Stimulated activated naive B cell treated with anti-CD40 and anti-IgM and Interleukin-4, amounts not matched to agents 10 μg/mL and 1 μg/mL and 100 μg/mL, for 72 hours (primary cell): ENCODE data around the gene HAPLN3.

Source experiments
- ATAC-seq, 2 donors: fragments of 150-1000 bp; cut with Tn5 transposase; replicated peaks; 2 replicates each; pipeline ENCODE4 v1.10.0; 2021; ENCODE audit warnings: moderate library complexity in 1 of 2
- DNase-seq: peaks from one replicate; pipeline ENCODE4 v3.0.0; 2021
- H3K27ac Mint-ChIP-seq: one replicate; pipeline ENCODE4 v1.8.0; 2022; ENCODE audit warnings: mild to moderate bottlenecking, mixed read lengths
- H3K27me3 Mint-ChIP-seq, 2 donors: one replicate each; pipeline ENCODE4 v1.8.0; 2022; ENCODE audit warnings: mixed read lengths in 2 of 2
- H3K36me3 Mint-ChIP-seq, 2 donors: one replicate each; pipeline ENCODE4 v1.8.0; 2022; ENCODE audit warnings: mixed read lengths in 2 of 2, mild to moderate bottlenecking in 1 of 2
- H3K4me1 Mint-ChIP-seq, 2 donors: one replicate each; pipeline ENCODE4 v1.8.0; 2022; ENCODE audit warnings: mixed read lengths in 2 of 2, mild to moderate bottlenecking in 1 of 2
- H3K4me3 Mint-ChIP-seq, 2 donors: one replicate each; pipeline ENCODE4 v1.8.0; 2022; ENCODE audit warnings: mild to moderate bottlenecking in 2 of 2, mixed read lengths in 2 of 2, moderate library complexity in 1 of 2
- H3K9me3 Mint-ChIP-seq, 2 donors: one replicate each; pipeline ENCODE4 v1.8.0; 2022; ENCODE audit warnings: mixed read lengths in 2 of 2, mild to moderate bottlenecking in 1 of 2

The HAPLN3 gene

GRCh38 chr15:88894348-88894818 is 961 bp downstream of the HAPLN3 start:
- H3K9me3 Mint-ChIP-seq = no peaks in the 10 kb centered on the region
- no peaks in the 10 kb centered on the region for H3K36me3 Mint-ChIP-seq
- peak; percentile 47 for DNase-seq

GRCh38 chr15:88891540-88892254 is 3.6 kb downstream of the HAPLN3 start:
- no peaks in the 10 kb centered on the region for H3K9me3 Mint-ChIP-seq
- H3K36me3 Mint-ChIP-seq = peaks cover 0 to 2% of the 10 kb centered on the region in 2 donors
- H3K4me3 Mint-ChIP-seq = no peak overlapping the region
- H3K27me3 Mint-ChIP-seq = peaks cover 4 to 25% of the 10 kb centered on the region in 2 donors
- DNase-seq (no peak), ATAC-seq (no peak)
- no peak overlapping the region for H3K27ac Mint-ChIP-seq
- H3K4me1 Mint-ChIP-seq = peaks cover 9 to 21% of the 10 kb centered on the region in 2 donors

More at GRCh38 chr15:88894348-88894818, 961 bp downstream of the HAPLN3 start:
- peak; percentile 71 to 77 for ATAC-seq
- no peak overlapping the region for H3K27ac Mint-ChIP-seq
- peak overlapping the region; percentile 78 to 85 for H3K4me3 Mint-ChIP-seq
- H3K27me3 Mint-ChIP-seq = peaks cover 4 to 27% of the 10 kb centered on the region in 2 donors
- H3K4me1 Mint-ChIP-seq = peaks cover 12 to 33% of the 10 kb centered on the region in 2 donors

GRCh38 chr15:88890495-88890894 is 4.8 kb downstream of the HAPLN3 start:
- no peak for DNase-seq

GRCh38 chr15:88888719-88889118 is 6.6 kb downstream of the HAPLN3 start:
- peaks cover 0 to 3% of the 10 kb centered on the region in 2 donors for H3K4me1 Mint-ChIP-seq
- DNase-seq (no peak), ATAC-seq (no peak)
- no peak overlapping the region for H3K4me3 Mint-ChIP-seq
- peaks cover 0 to 9% of the 10 kb centered on the region in 2 donors for H3K27me3 Mint-ChIP-seq
- no peak overlapping the region for H3K27ac Mint-ChIP-seq
- peaks cover 6 to 10% of the 10 kb centered on the region in 2 donors for H3K36me3 Mint-ChIP-seq
- H3K9me3 Mint-ChIP-seq = no peaks in the 10 kb centered on the region

More at GRCh38 chr15:88890495-88890894, 4.8 kb downstream of the HAPLN3 start:
- H3K4me1 Mint-ChIP-seq = peaks cover 5 to 15% of the 10 kb centered on the region in 2 donors
- peaks cover 2 to 18% of the 10 kb centered on the region in 2 donors for H3K27me3 Mint-ChIP-seq
- no peak overlapping the region for H3K4me3 Mint-ChIP-seq
- no peak for ATAC-seq
- H3K9me3 Mint-ChIP-seq = no peaks in the 10 kb centered on the region
- H3K27ac Mint-ChIP-seq = peak overlapping the region; percentile 9
- H3K36me3 Mint-ChIP-seq = peaks cover 0 to 2% of the 10 kb centered on the region in 2 donors

- Mint-ChIP-seq H3K36me3 (peaks cover 9 to 15% of the 10 kb centered on the region in 2 donors), H3K27me3 (no peaks in the 10 kb centered on the region), H3K27ac (no peak overlapping the region), H3K4me1 (no peaks in the 10 kb centered on the region), H3K4me3 (no peak overlapping the region), H3K9me3 (no peaks in the 10 kb centered on the region)
- DNase-seq = no peak
- no peak for ATAC-seq
Measured at GRCh38 chr15:88887068-88887580, 8.2 kb downstream of the HAPLN3 start.

GRCh38 chr15:88882785-88883184 is 12.6 kb downstream of the HAPLN3 start:
- DNase-seq (no peak), ATAC-seq (no peak)
- H3K9me3 Mint-ChIP-seq = no peaks in the 10 kb centered on the region
- no peak overlapping the region for H3K27ac Mint-ChIP-seq
- peaks cover 18 to 22% of the 10 kb centered on the region in 2 donors for H3K36me3 Mint-ChIP-seq
- H3K4me3 Mint-ChIP-seq = no peak overlapping the region
- H3K4me1 Mint-ChIP-seq = no peaks in the 10 kb centered on the region
- H3K27me3 Mint-ChIP-seq = no peaks in the 10 kb centered on the region

- peaks cover 18 to 23% of the 10 kb centered on the region in 2 donors for H3K36me3 Mint-ChIP-seq
- no peak overlapping the region for H3K27ac Mint-ChIP-seq
- ATAC-seq = no peak
- H3K9me3 Mint-ChIP-seq = no peaks in the 10 kb centered on the region
- H3K4me1 Mint-ChIP-seq = no peaks in the 10 kb centered on the region
- DNase-seq = no peak
- no peaks in the 10 kb centered on the region for H3K27me3 Mint-ChIP-seq
- H3K4me3 Mint-ChIP-seq = no peak overlapping the region
Measured at GRCh38 chr15:88881775-88882174, 13.6 kb downstream of the HAPLN3 start.

- Mint-ChIP-seq H3K27me3 (no peaks in the 10 kb centered on the region), H3K9me3 (no peaks in the 10 kb centered on the region), H3K27ac (no peak overlapping the region), H3K4me3 (no peak overlapping the region), H3K36me3 (peaks cover 18 to 23% of the 10 kb centered on the region in 2 donors), H3K4me1 (no peaks in the 10 kb centered on the region)
- DNase-seq = no peak
- no peak for ATAC-seq
Measured at GRCh38 chr15:88880944-88881740, 14.2 kb downstream of the HAPLN3 start.

- no peaks in the 10 kb centered on the region for H3K9me3 Mint-ChIP-seq
- H3K36me3 Mint-ChIP-seq = peaks cover 12 to 16% of the 10 kb centered on the region in 2 donors
- DNase-seq (no peak), ATAC-seq (peak; percentile 78 to 92)
- H3K4me3 Mint-ChIP-seq = no peak overlapping the region
- H3K27ac Mint-ChIP-seq = no peak overlapping the region
- H3K27me3 Mint-ChIP-seq = no peaks in the 10 kb centered on the region
- no peaks in the 10 kb centered on the region for H3K4me1 Mint-ChIP-seq
Measured at GRCh38 chr15:88878720-88879184, 16.6 kb downstream of the HAPLN3 start.

GRCh38 chr15:88877906-88878305 is 17.4 kb downstream of the HAPLN3 start:
- no peaks in the 10 kb centered on the region for H3K4me1 Mint-ChIP-seq
- H3K4me3 Mint-ChIP-seq = no peak overlapping the region
- H3K9me3 Mint-ChIP-seq = no peaks in the 10 kb centered on the region
- H3K36me3 Mint-ChIP-seq = peaks cover 10% of the 10 kb centered on the region in 2 donors
- H3K27ac Mint-ChIP-seq = no peak overlapping the region
- DNase-seq = no peak
- no peak for ATAC-seq
- peaks cover 0 to under 1% of the 10 kb centered on the region in 2 donors for H3K27me3 Mint-ChIP-seq

- Mint-ChIP-seq H3K4me1 (no peaks in the 10 kb centered on the region), H3K36me3 (peaks cover 10% of the 10 kb centered on the region in 2 donors), H3K9me3 (no peaks in the 10 kb centered on the region), H3K4me3 (no peak overlapping the region), H3K27me3 (peaks cover 0 to 5% of the 10 kb centered on the region in 2 donors), H3K27ac (no peak overlapping the region)
- no peak for DNase-seq
- ATAC-seq = no peak
Measured at GRCh38 chr15:88877415-88877814, 17.9 kb downstream of the HAPLN3 start.

- Mint-ChIP-seq H3K36me3 (peaks cover 5 to 7% of the 10 kb centered on the region in 2 donors), H3K9me3 (no peaks in the 10 kb centered on the region)
Measured at GRCh38 chr15:88876573-88876972, 18.8 kb downstream of the HAPLN3 start.

GRCh38 chr15:88874684-88875083 is 20.7 kb downstream of the HAPLN3 start:
- H3K4me3 Mint-ChIP-seq = no peak overlapping the region
- no peaks in the 10 kb centered on the region for H3K9me3 Mint-ChIP-seq
- H3K27me3 Mint-ChIP-seq = peaks cover 12 to 22% of the 10 kb centered on the region in 2 donors
- DNase-seq = no peak
- H3K4me1 Mint-ChIP-seq = no peaks in the 10 kb centered on the region
- no peak for ATAC-seq
- peaks cover 0 to 3% of the 10 kb centered on the region in 2 donors for H3K36me3 Mint-ChIP-seq
- no peak overlapping the region for H3K27ac Mint-ChIP-seq

More at GRCh38 chr15:88876573-88876972, 18.8 kb downstream of the HAPLN3 start:
- no peak for DNase-seq
- Mint-ChIP-seq H3K27me3 (peaks cover 5 to 6% of the 10 kb centered on the region in 2 donors), H3K4me3 (no peak overlapping the region), H3K4me1 (no peaks in the 10 kb centered on the region), H3K27ac (no peak overlapping the region)
- ATAC-seq = no peak

GRCh38 chr15:88874275-88874674 is 21.1 kb downstream of the HAPLN3 start:
- no peaks in the 10 kb centered on the region for H3K9me3 Mint-ChIP-seq
- no peak overlapping the region for H3K4me3 Mint-ChIP-seq
- no peaks in the 10 kb centered on the region for H3K4me1 Mint-ChIP-seq
- no peak overlapping the region for H3K27ac Mint-ChIP-seq
- no peak for DNase-seq
- peaks cover 12 to 24% of the 10 kb centered on the region in 2 donors for H3K27me3 Mint-ChIP-seq
- no peak for ATAC-seq
- H3K36me3 Mint-ChIP-seq = peaks cover 0 to 3% of the 10 kb centered on the region in 2 donors
